Activated gamma-delta T cell treated with Interleukin-2 at 50 U/mL for 16 hours (primary cell): ENCODE data around the gene SPATA1.
"Not testable (repeated sequence)": the region's sequence is repeated elsewhere in the genome, so short reads cannot be mapped to it uniquely, and the experiment has no call there.

Experiments
- DNase-seq: peaks from one replicate; pipeline ENCODE4 v3.0.0-alpha.2; 2020

SPATA1 gene

GRCh38 chr1:84510165-84510564 is 4.0 kb downstream of the SPATA1 start:
- DNase-seq, result no peak

- no peak for DNase-seq
Measured at GRCh38 chr1:84510668-84511067, 4.5 kb downstream of the SPATA1 start.

DNA sequence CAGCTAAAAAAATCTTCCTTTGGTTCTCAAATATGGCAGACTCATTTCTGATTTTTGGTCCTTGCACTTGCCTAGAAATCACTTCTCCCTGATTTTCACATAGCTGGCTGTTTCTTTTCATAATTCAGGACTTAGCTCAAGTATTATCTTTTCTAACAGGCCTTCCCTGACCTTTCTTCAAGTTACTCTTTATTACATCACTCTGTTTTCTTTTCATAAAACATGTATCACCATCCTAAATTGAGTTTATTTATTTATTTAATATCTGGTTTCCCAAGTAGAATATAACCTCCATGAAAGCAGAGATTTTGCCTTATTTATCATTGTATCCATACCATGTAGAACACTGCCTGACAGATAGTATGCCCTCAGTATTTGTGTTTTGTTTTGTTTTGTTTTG is 18.4 kb downstream of the SPATA1 start:
- DNase-seq, result no peak

DNA sequence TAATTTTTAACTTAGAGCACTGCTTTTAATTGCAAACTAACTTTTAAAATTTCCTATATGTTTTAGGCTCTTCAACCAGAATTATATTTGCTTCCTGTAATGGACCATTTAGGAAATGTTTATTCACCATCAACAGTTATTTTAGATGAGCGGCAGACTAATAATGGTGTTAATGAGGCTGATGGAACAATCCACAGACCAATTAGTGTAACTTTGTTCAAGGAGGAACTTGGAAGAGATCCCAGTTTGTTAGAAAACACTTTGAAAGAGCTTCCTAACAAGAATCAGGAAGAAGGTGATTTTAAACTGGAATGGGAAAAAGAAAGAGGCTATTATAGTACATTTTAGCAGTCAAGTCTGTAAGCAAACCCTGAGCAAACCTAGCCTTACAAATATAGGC is 19.6 kb downstream of the SPATA1 start:
- no peak for DNase-seq

GRCh38 chr1:84538599-84538998 is 32.4 kb downstream of the SPATA1 start:
- no peak for DNase-seq

- no peak for DNase-seq
Measured at GRCh38 chr1:84539972-84540371, 33.8 kb downstream of the SPATA1 start.

DNA sequence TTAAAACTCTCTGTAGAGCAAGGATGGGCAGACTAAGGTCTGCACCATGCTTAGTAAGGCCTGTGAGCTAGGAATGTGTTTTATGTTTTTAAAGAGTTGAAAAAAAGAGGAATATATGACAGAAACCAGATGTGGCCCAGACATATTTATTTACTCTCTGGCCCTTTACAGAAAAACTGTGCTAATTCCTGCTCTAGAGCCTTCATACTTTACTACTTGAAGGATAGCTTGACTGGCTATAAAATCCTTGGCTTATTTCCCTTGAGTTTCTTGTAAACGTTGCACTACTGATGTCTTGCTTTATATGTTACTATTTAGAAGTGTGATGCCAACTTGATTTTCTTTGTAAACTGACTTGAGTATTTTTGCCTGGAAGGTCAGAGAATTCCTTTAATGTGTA is 34.6 kb downstream of the SPATA1 start:
- no peak for DNase-seq

DNA sequence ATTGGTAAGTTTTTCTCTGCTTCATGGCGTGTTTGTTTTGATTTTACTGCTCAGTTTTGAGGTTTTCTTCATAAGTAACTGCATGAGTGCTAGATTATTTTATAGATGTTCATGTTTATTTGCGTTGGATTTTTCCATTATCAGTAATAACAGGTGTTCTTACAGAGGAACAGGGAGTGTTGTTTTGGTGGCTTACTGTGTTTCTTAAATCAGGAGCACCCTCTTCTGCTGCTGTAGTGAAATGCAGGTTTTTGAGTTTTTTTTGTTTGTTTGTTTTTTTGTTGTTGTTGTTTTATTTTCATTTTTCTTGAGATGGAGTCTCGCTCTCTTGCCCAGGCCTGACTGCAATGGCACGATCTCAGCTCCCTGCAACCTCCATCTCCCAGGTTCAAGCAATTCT is 35.5 kb downstream of the SPATA1 start:
- DNase-seq, result no peak

- no peak for DNase-seq
Measured at GRCh38 chr1:84550826-84551225, 44.6 kb downstream of the SPATA1 start.

- DNase-seq, result no peak
Measured at GRCh38 chr1:84569216-84569615, 63.0 kb downstream of the SPATA1 start.

- no peak for DNase-seq
Measured at GRCh38 chr1:84570436-84571149, 64.4 kb downstream of the SPATA1 start.

GRCh38 chr1:84571150-84571535 is 65.0 kb downstream of the SPATA1 start:
- no peak for DNase-seq

- no peak for DNase-seq
Measured at GRCh38 chr1:84573481-84573966, 67.3 kb downstream of the SPATA1 start.

GRCh38 chr1:84573967-84574842 is 68.0 kb downstream of the SPATA1 start, which contains the start of gene CTBS:
Gene CTBS (minus strand): TSS chr1:84574440. CDS start chr1:84574415, 25 bp downstream.
- peak; percentile 84 for DNase-seq

DNA sequence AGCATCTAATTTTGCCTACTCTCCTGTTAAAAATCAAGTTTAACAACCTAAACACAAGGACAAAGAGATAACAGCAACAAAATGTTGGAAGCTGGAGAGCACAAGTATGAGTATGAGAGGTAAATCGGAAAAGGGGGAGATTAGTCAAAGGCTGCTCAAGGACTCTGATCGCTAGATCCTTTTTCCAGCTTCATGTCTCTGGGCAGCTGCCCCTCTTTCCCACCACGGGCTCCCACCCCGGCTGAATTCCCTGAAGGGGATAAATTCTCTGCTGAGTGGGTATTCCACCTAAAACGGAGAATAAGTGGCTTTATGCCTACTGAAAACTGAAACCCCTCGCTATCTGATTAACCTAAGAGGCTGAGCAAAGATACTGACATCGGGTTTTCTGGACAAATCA is 68.8 kb downstream of the SPATA1 start:
- no peak for DNase-seq

GRCh38 chr1:84581648-84582047 is 75.5 kb downstream of the SPATA1 start:
- DNase-seq, result no peak

- no peak for DNase-seq
Measured at GRCh38 chr1:84582802-84583587, 76.8 kb downstream of the SPATA1 start.

DNA sequence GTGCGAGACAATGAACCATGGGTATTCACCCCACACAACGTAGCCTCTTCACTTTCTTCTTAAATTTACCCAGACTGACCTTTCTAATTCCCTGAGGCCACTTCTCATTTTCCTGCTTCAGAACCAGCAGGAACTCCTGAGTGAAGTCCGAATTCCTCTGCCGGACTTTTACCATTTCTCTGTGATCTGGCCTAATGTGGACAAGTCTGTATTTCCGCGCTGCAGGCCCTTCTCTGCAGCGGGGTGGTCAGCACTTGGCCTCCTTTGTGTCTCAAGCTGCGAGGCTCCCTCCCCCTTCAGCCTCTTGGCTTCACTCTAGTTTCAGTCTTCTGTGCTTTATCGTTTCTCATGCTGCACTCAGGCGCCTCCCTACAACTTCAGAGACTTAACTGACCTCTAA is 77.5 kb downstream of the SPATA1 start:
- no peak for DNase-seq

GRCh38 chr1:84584126-84584525 is 77.9 kb downstream of the SPATA1 start:
- DNase-seq, result no peak

DNA sequence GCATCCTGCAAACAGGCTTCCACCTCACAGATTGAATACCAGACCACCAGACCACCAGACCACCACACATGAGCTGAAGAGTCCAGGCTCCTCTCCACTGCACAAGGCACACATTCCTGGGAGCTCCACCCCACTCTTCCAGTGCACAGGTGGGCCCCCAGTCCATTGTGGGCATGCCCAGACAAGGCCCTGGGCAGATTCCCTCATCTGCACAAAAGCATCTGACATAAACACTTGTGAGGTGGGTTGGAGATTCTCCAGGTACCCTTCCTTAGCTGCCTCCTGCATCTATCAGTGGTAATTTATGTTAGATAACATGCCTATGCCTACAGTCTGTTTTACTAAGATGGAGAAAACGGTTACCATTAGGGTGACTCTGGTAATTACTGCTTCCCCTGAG is 79.6 kb downstream of the SPATA1 start:
- DNase-seq, result no peak

GRCh38 chr1:84587099-84587498 is 80.9 kb downstream of the SPATA1 start:
- DNase-seq, result no peak

DNA sequence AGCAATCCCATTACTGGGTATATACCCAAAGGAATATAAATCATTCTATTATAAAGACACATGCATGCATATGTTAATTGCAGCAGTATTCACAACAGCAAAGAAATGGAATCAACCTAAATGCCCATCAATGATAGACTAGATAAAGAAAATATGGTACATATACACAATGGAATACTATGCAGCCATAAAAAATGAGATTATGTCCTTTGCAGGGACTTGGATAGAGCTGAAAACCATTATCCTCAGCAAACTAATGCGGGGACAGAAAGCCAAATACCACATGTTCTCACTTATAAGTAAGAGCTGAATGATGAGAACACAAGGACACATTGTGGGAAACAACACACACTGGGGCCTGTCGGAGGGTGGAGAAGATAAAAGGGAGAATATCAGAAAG is 88.8 kb downstream of the SPATA1 start:
- DNase-seq, result not testable (repeated sequence)

- no peak for DNase-seq
Measured at GRCh38 chr1:84597011-84597410, 90.8 kb downstream of the SPATA1 start.
